Stimulated activated CD4-positive, alpha-beta T cell treated with anti-CD3 and anti-CD28 coated beads, Interleukin-1b, Interleukin-23, amount 100 ng/mL, for 24 hours (primary cell): Measurements from ENCODE around the gene FBXO22.
"Not testable (repeated sequence)": the region's sequence is repeated elsewhere in the genome, so short reads cannot be mapped to it uniquely, and the experiment has no call there.

Experiments used
- DNase-seq, 4 experiments: peaks; one replicate each; pipeline ENCODE4 v3.0.0-alpha.2; 2020; ENCODE audit warnings: low read depth in 4 of 4, low spot score in 1 of 4

Gene FBXO22

DNA sequence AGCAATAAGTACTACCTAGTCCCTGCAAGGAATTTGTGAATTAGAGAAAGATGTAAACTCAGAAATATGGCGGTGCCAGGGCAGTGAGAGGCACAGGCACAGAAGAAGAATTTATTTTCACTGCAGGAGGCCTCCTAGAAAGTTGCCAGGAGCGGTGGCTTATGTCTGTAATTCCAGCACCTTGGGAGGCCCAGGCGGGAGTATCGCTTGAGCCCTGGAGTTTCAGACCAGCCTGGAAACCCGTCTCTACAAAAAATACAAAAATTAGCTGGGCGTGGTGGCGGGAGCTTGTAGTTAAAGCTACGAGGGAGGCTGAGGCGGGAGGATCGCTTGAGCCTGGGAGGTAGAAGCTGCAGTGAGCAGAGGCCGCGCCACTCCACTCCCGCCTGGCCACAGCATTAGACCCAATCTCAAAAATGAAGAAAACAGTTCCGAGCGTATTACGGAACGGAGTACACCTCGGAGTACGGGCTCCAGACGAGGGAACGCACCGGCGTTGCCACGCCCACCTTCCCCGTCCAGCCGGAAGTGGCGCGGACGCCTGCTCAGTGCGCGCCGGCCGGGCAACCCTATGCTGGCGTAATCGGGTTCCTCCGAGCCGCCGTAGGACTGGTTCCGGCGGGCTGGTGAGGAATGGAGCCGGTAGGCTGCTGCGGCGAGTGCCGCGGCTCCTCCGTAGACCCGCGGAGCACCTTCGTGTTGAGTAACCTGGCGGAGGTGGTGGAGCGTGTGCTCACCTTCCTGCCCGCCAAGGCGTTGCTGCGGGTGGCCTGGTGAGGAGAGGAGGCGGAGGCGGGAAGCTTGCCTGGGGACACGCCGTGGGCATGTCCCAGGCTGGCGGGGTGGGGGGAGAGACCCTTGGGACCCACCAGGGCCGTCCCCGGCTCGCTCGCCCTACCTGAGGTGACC is at the start of gene FBXO22:
FBXO22 (plus strand) TSS at position 548 of the 909 bp plus-strand sequence; CDS start at position 634, 86 bp downstream.
- peak; percentile 80 to 88 (median 88) for DNase-seq

DNA sequence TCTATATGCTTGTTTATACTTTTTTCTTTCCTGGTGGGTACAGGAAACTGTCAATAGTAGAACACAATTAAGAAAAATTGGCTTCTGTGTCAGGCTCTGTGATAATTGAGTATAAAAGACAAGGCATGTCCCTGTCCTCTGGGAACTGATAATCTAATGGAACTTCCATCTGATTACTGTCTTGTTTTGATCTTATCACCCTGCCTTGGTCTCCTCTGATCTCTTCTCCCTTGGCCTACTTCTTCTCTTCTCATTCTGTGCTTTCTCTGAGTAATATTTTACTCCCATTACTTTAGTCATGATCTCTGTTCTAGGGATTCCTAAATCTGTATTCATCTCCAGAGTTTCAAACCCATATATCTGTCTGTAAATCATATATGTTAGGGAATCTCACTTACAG is 45.8 kb upstream of the FBXO22 start:
- no peak for DNase-seq

- DNase-seq: no peak
These were observed 41.8 kb upstream of the FBXO22 start for GRCh38 chr15:75861750-75862402.

- DNase-seq: no peak
These were observed 40.9 kb upstream of the FBXO22 start for GRCh38 chr15:75862796-75863195.

DNA sequence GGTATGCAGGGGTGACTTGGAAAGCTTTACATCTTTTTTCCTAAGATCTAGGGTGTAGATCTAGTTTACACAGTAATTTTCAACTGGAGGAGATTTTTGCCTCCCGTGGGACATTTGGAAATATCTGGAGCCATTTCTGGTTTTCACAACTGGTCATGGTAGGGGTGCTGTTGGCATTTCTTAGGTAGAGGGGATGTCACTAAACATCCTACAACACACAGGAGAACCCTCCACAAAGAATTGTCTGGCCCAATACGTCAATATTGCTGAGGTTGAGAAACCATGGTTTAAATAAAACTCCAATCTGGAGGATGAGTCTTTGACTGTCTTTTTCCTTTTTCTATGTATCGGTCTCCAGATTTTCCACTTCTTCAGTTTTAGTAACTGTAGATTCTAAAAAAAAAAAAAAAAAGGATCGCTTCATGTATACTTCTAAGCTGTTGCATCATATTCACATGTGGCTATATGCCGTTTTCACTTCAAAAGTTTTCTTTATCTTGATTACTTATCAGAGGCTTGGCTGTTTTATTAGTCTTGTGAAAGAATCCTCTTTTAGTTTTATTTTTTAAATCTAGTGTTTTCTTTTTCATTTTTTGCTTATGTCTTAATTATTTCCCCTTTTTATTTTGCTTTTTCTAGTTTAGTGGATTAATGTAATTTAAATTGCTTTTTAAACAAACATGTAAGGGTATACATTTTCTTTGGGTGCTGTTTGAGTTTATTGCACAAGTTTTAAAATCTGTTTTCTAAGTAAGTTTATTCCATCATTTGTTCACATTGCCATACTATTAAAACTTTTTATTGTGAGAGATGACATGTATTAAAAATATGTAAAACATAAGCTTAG is 39.2 kb upstream of the FBXO22 start:
- DNase-seq: no peak

DNA sequence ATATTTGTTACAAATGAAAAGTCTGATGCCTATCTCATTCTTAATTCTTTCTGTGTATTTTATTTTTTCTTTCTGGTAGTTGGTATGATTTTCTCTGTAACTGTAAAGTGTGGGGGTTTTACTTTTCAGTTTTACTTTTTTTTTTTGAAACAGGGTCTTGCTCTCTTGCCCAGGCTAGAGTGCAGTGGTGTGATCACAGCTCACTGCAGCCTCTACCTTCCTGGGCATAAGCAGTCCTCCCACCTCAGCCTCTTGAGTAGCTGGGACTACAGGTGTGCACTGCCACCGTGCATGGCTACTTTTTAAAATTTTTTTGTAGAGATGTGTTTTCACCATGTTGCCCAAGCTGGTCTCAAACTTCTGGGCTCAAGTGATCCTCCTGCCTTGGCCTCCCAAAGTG is 37.6 kb upstream of the FBXO22 start:
- not testable (repeated sequence) for DNase-seq

DNA sequence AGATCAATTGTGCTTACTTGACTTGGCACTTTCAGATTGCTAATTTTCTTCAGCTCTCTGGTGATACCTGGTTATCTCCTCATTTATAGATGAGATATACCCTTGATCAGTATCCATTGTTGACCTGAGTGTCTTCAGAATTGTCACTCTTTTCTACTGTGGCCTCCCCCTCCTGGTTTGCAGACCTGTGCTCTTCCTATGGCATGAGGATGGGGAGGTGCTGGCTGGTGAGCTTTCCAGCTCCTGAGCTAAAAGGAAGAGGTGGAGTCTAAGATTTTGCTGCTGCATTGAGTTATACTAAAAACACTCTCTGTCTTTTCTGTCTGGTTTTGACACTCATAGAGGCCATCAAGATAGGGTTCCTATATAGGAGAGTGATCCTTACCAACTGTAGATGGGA is 36.8 kb upstream of the FBXO22 start:
- DNase-seq: no peak

DNA sequence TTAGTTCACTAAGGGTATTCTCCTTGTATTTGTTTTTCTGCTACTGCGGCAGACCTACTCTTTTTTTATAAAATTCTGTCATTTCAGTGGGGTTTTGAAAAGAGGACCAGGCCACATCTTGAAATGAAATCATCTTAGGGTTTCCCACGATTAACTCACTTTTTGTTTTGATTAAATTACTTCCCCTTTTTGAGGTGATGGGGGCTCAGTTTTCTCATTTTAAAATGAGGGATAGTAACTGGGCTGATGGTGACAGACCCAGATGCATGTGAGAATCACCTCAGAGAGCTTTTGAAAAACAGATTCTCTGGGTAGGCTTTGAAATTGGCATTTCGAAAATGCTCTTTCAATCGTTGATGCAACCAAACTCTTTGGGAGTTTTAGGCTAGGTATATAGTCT is 36.2 kb upstream of the FBXO22 start:
- DNase-seq: no peak

GRCh38 chr15:75868019-75868418 is 35.7 kb upstream of the FBXO22 start:
- no peak for DNase-seq

GRCh38 chr15:75869446-75869845 is 34.2 kb upstream of the FBXO22 start:
- no peak for DNase-seq

DNA sequence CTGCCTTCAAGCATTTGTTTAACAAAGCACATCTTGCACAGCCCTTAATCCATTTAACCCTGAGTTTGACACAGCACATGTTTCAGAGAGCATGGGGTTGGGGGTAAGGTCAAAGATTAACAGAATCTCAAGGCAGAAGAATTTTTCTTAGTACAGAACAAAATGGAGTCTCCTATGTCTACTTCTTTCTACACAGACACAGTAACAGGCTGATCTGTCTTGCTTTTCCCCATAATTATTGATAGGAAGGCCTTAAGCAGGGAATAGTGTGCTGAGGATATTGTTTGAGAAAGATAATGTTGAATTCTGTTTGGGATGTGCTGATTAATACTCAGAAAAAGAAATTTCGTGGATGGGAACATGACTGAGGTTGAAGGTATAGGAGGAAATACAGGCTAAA is 32.1 kb upstream of the FBXO22 start:
- not testable (repeated sequence) for DNase-seq

DNA sequence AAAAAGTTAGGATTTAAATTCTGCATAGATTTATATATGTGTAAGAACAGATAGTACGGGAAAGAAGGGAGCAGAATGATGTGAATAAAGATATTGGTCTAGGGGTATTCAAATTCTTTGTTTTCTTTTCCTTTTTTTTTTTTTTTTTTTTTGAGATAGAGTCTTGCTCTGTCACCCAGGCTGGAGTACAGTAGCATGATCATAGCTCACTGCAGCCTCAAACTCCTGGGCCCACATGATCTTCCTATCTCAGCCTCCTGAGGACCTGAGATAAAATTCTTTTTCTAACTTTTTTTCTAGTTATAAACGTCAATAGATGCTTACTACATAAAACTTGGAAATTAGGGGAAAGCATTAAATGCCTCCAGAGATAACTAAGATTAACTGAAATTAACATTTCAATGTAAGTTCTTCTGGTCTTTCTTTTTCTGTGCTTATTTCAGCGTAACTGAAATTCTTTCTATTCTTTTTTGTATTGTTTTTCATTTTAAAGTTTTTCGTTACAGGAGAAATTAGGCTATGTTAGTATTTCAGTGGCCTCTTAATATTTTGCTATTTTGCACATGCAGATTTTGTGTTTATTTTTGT is 31.2 kb upstream of the FBXO22 start:
- no peak for DNase-seq

- no peak for DNase-seq
These were observed 19.6 kb upstream of the FBXO22 start for GRCh38 chr15:75884041-75884440.

DNA sequence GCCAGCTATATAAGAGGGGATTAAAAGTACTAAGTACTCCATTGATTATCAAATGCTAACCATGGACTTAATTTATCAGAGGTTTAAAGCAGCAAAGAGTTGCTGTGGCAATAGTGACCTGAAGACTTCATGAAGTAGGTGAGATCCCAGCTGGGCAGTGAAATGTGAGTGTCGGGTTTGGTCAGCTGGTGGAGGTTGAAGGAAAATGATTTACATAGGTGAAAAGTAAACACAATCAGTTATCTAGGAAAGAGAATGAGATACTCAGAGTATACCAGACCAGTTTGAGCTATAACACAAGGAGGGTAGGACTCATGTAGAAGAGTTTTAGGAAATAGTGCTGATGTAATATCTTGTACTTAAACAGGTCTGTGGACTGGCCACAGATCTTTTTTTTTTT is 16.5 kb upstream of the FBXO22 start:
- no peak for DNase-seq

- no peak for DNase-seq
These were observed 11.8 kb upstream of the FBXO22 start for GRCh38 chr15:75891895-75892294.

DNA sequence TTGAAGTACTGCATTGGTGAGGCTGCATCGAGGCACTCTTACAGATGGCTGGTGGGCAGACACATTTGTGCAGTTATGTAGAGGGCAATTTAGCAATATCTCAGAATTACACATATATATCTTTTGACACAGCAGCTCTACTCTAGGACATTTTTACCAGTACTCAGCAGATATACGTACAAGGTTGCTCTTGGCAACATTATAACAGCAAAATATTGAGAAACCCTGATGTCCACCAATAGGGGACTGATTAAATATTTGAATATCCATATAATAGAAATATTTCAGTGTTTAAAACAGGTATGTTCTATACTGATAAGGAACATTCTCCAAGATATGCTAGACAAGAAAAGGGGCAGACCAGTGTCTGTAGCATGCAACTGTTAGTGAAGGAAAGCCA is 7.9 kb upstream of the FBXO22 start:
- DNase-seq: no peak

GRCh38 chr15:75900577-75900976 is 3.1 kb upstream of the FBXO22 start:
- DNase-seq: no peak

GRCh38 chr15:75902129-75902557 is 1.5 kb upstream of the FBXO22 start:
- no peak for DNase-seq

DNA sequence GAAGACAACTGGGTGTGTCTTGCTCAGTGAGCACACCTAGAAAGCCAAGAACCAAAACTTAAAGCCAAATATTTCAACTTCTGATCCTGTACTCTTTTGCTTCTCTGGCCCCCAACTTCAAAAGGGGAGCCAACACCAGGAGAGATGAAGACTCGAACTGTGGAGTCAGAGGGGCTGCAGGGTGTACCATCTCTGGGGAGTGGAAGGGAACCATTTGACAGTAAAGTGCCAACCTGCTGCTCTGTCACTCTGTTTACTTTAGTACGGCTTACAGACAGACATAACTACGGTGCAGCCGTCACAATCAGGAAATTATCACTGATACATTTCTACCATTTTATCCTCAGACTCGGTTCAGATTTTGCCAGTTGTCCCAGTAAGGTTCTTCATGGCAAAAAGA is 1.6 kb downstream of the FBXO22 start:
- no peak for DNase-seq

DNA sequence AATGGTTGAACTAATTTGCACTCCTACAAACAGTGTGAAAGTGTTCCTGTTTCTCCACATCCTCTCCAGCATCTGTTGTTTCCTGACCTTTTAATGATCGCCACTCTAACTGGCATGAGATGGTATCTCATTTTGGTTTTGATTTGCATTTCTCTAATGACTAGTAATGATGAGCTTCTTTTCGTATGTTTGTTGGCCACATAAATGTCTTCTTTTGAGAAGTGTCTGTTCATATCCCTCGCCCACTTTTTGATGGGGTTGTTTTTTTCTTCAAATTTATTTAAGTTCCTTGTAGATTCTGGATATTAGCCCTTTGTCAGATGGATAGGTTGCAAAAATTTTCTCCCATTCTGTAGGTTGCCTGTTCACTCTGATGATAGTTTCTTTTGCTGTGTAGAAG is 6.7 kb downstream of the FBXO22 start:
- DNase-seq: not testable (repeated sequence)

DNA sequence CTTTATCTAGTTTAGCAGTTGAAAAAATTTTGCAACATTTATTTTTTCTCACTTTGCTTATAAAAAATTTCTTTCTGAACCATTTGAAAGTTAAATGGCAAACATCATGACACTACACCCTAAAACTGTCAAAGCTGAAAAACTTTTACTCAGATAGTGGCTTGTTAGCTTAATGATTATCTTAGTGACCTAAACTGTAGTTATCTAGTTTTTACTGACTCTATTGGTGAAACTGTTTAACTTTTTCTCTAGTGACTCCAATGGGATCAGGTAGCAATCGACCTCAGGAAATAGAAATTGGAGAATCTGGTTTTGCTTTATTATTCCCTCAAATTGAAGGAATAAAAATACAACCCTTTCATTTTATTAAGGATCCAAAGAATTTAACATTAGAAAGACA is 13.3 kb downstream of the FBXO22 start:
- DNase-seq: no peak
